ENCODE measurements around the gene SAMD9L. TPM values are rescaled to one million over a fixed set of nuclear protein-coding genes. Genes with fewer than 3 reads are reported as not detected.
"Not testable (repeated sequence)": the region's sequence is repeated elsewhere in the genome, so short reads cannot be mapped to it uniquely, and the experiment has no call there.

Gene SAMD9L
- total and polyA plus RNA-seq, 12 donors: 1.7 to 27.7 (median 4.9) TPM

DNA sequence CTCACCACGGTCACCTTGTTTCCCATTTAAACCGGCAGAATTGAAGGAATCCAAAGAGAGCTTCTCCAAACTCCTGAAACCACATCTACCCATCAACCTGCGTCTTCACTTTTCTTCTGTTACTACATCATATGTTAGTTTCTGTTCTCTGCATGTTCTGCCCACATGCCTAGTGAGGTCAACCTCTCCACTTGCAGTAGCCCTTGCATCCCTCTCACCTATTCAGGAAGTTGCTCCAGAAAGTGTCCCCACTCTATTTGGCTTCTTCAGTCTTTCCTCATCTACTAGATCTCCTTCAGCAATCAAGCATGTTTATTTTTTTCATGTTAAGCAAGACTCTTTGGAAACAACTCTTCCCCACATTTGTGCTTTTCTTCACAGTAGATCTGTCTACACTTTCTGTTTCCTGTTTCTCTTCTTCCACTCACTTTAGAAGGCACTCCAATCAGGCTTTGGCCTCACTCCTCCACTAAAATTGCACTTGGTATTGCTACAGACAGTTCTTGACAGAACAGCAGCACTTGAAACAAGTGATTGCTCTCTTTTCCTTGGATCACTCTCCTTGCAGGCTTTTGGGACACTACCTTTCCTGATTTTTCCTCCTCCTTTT, 7.5 kb downstream of the SAMD9L start:
- Histone ChIP-seq H3K9me3 (peaks cover 0 to 57% (median 36%) of the 10 kb centered on the region in 11 donors), H3K36me3 (peaks cover 0 to 100% (median 91%) of the 10 kb centered on the region in 9 donors), H3K4me3 (no peak overlapping the region), H3K27me3 (no peaks in the 10 kb centered on the region), H3K4me1 (peaks cover 0 to 11% (median 1%) of the 10 kb centered on the region in 9 donors), H3K27ac (no peak overlapping the region)
- intact Hi-C loops (cut with DNase I): no loop called here
- WGBS, 2 donors: 93% methylated on average over 3 of the region's 3 CpGs
- ATAC-seq: no peak
- no peak for DNase-seq
- TF ChIP-seq, protein P1, sequence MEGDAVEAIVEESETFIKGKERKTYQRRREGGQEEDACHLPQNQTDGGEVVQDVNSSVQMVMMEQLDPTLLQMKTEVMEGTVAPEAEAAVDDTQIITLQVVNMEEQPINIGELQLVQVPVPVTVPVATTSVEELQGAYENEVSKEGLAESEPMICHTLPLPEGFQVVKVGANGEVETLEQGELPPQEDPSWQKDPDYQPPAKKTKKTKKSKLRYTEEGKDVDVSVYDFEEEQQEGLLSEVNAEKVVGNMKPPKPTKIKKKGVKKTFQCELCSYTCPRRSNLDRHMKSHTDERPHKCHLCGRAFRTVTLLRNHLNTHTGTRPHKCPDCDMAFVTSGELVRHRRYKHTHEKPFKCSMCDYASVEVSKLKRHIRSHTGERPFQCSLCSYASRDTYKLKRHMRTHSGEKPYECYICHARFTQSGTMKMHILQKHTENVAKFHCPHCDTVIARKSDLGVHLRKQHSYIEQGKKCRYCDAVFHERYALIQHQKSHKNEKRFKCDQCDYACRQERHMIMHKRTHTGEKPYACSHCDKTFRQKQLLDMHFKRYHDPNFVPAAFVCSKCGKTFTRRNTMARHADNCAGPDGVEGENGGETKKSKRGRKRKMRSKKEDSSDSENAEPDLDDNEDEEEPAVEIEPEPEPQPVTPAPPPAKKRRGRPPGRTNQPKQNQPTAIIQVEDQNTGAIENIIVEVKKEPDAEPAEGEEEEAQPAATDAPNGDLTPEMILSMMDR (IDR thresholded peaks at IDR 0.05): no peak

DNA sequence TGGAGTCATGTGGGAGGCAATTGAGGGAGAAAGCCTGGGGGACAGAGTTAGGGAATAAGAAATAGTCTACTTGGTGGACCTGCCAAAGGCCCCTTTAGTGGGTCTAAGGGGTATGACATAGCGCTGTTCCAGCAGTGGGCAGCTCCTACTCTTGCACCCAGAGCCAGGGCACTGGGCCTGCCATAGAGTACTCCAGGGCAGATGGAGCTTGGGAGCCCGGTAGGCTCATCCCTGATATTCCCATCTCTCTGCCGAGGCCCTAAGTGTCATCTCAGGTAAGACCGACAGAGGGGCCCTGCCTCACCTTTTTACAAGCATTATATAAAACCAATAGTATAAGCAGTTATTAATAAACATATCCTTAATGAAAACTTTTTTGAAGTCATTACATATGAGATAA, 9.6 kb downstream of the SAMD9L start:
- Histone ChIP-seq H3K9me3 (peaks cover 0 to 78% (median 55%) of the 10 kb centered on the region in 11 donors), H3K4me3 (no peak overlapping the region), H3K27ac (no peak overlapping the region), H3K4me1 (no peaks in the 10 kb centered on the region), H3K36me3 (peaks cover 0 to 94% (median 89%) of the 10 kb centered on the region in 9 donors), H3K27me3 (no peaks in the 10 kb centered on the region)
- TF ChIP-seq, protein P1 (IDR thresholded peaks at IDR 0.05): no peak
- no peak for DNase-seq
- no peak for ATAC-seq
- intact Hi-C loops (cut with DNase I): no loop called here
- 93 to 96% methylated on average over 4 of the region's 4 CpGs for WGBS, 2 donors

DNA sequence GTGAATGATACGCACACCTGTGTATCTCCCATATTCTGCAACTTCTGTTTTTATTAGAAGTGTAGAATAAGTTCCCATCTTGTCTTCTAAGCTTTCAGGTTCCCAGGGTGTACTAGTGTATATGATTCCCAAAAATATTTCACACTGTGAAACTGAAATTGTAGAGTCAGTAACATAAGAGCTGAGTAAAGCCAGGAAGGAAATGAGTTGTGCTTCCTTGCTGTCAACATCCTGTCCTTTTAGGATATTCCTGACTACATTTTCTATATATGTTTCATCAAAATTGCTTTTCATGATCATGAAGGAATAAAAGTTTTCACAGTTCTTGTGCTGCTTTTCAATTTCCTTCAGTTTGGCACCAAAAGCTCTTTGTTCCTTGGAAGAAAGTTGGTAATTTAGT, 15.2 kb downstream of the SAMD9L start:
- WGBS, 2 donors: 87 to 92% methylated on average over 1 of the region's 1 CpG
- DNase-seq (no peak), ATAC-seq (no peak)
- intact Hi-C loops (cut with DNase I): no loop called here
- TF ChIP-seq, protein P1 (IDR thresholded peaks at IDR 0.05): no peak
- Histone ChIP-seq H3K27me3 (no peaks in the 10 kb centered on the region), H3K27ac (no peak overlapping the region), H3K36me3 (peaks cover 0 to 39% (median 35%) of the 10 kb centered on the region in 9 donors), H3K9me3 (peaks cover 0 to 100% (median 73%) of the 10 kb centered on the region in 11 donors), H3K4me1 (no peaks in the 10 kb centered on the region), H3K4me3 (no peak overlapping the region)

DNA sequence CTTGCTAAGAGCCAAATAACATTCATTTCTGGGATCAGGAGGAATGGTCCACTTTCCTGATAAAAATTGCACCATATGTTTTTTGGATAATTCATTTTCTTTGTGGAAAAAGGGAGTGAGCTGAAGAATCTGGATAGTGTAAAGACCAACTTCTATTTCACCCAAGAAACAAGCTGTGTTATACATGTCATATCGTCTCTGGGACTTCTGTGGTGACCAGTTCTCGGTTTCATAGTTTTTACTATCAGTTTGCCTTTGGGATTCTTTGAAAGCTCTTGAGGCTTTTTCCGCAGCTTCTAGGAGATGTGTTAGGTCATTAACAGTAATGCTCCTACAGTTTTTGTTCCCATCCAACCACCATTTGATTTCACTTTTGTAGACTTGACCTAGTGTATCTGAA, 16.0 kb downstream of the SAMD9L start:
- H3K9me3 ChIP-seq: peaks cover 0 to 100% (median 72%) of the 10 kb centered on the region in 11 donors
- WGBS, 2 donors: 88 to 91% methylated on average over 3 of the region's 3 CpGs
- H3K4me3 ChIP-seq: no peak overlapping the region

DNA sequence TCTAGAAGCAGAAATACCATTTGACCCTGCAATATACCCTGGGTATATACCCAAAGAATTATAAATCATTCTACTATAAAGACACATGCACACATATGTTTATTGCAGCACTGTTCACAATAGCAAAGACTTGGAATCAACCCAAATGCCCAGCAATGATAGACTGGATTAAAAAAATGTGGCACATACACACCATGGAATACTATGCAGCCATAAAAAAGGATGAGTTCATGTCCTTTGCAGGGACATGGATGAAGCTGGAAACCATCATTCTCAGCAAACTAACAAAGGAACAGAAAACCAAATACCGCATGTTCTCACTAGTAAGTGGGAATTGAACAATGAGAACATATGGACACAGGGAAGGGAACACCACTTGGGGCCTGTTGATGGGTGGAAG, 21.2 kb downstream of the SAMD9L start:
- peaks cover 0 to 94% (median 28%) of the 10 kb centered on the region in 11 donors for H3K9me3 ChIP-seq
- intact Hi-C loops (cut with DNase I); H3K36me3 ChIP-seq; H3K27ac ChIP-seq; H3K4me3 ChIP-seq; H3K4me1 ChIP-seq; DNase-seq; H3K27me3 ChIP-seq; ATAC-seq: not testable (repeated sequence)
- WGBS, 2 donors: 96 to 98% methylated on average over 1 of the region's 1 CpG

More for the DNA sequence above, 16.0 kb downstream of the SAMD9L start:
- ATAC-seq (no peak), DNase-seq (no peak)
- H3K36me3 ChIP-seq: peaks cover 0 to 31% (median 27%) of the 10 kb centered on the region in 9 donors
- TF ChIP-seq, protein P1 (IDR thresholded peaks at IDR 0.05): no peak
- H3K27ac ChIP-seq: no peak overlapping the region
- no peaks in the 10 kb centered on the region for H3K27me3 ChIP-seq
- intact Hi-C loops (cut with DNase I): no loop called here
- H3K4me1 ChIP-seq: no peaks in the 10 kb centered on the region

DNA sequence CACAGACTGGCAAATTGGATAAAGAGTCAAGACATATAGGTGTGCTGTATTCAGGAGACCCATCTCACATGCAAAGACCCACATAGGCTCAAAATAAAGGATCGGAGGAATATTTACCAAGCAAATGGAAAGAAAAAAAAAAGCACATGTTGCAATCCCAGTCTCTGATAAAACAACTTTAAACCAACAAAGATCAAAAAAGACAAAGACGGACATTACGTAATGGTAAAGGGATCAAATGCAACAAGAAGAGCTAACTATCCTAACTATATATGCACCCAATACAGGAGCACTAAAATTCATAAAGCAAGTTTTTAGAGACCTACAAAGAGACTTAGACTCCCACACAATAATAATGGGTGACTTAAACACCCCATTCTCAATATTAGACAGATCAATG, 24.7 kb downstream of the SAMD9L start:
- H3K27ac ChIP-seq; DNase-seq; H3K4me3 ChIP-seq; intact Hi-C loops (cut with DNase I); ATAC-seq; H3K4me1 ChIP-seq; H3K36me3 ChIP-seq; H3K27me3 ChIP-seq: not testable (repeated sequence)
- 95 to 98% methylated on average over 3 of the region's 3 CpGs for WGBS, 2 donors
- peaks cover 0 to 75% (median 12%) of the 10 kb centered on the region in 11 donors for H3K9me3 ChIP-seq
